HEK293 (cell line): Measurements from ENCODE around the gene PDZD2.

ENCODE experiments used
- ZNF837 ChIP-seq: fragments of 450-650 bp; formaldehyde crosslinking; IDR thresholded peaks from 2 replicates; pipeline ENCODE4 v1.5.1; 2016; ENCODE audit warnings: missing biosample characterization, missing genetic modification characterization
- TF ChIP-seq, protein P1 (sequence below): fragments of 450-650 bp; formaldehyde crosslinking; IDR thresholded peaks from 2 replicates; pipeline ENCODE4 v1.5.1; 2016; ENCODE audit warnings: missing biosample characterization, missing genetic modification characterization

- no peak for TF ChIP-seq ZNF837 (tag by site-specific recombination)
- TF ChIP-seq, protein P1, sequence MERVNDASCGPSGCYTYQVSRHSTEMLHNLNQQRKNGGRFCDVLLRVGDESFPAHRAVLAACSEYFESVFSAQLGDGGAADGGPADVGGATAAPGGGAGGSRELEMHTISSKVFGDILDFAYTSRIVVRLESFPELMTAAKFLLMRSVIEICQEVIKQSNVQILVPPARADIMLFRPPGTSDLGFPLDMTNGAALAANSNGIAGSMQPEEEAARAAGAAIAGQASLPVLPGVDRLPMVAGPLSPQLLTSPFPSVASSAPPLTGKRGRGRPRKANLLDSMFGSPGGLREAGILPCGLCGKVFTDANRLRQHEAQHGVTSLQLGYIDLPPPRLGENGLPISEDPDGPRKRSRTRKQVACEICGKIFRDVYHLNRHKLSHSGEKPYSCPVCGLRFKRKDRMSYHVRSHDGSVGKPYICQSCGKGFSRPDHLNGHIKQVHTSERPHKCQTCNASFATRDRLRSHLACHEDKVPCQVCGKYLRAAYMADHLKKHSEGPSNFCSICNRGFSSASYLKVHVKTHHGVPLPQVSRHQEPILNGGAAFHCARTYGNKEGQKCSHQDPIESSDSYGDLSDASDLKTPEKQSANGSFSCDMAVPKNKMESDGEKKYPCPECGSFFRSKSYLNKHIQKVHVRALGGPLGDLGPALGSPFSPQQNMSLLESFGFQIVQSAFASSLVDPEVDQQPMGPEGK (tag by site-specific recombination): no peak
Observed at GRCh38 chr5:32066448-32066847, 427.5 kb downstream of the PDZD2 start.
